Naive B cell (primary cell): ENCODE results near the gene CBX5. TPM values are rescaled to one million over a fixed set of nuclear protein-coding genes. Genes with fewer than 3 reads are reported as not detected.
A peak's percentile ranks its signal among the peaks of the same experiment; 100 is the strongest.

Source experiments
- ATAC-seq, 2 donors: fragments of 150-1000 bp; cut with Tn5 transposase; 2 replicates each; pipeline ENCODE4 v1.10.0; 2021; ENCODE audit warnings: low read depth in 2 of 2, mild to moderate bottlenecking in 2 of 2, moderate library complexity in 2 of 2
- DNase-seq: peaks from one replicate; pipeline ENCODE4 v3.0.0; 2022
- H3K27ac Mint-ChIP-seq, 6 donors: one replicate each; pipeline ENCODE4 v1.8.0; 2020 to 2022; ENCODE audit warnings: mild to moderate bottlenecking in 6 of 6, mixed read lengths in 6 of 6, moderate library complexity in 5 of 6, inconsistent platforms in 2 of 6
- H3K27me3 Mint-ChIP-seq, 3 donors: one replicate each; pipeline ENCODE4 v1.8.0; 2021 to 2022; ENCODE audit warnings: mixed read lengths in 3 of 3, mild to moderate bottlenecking in 1 of 3
- H3K36me3 Mint-ChIP-seq, 2 donors: one replicate each; pipeline ENCODE4 v1.8.0; 2020 to 2022; ENCODE audit warnings: mixed read lengths in 2 of 2, inconsistent platforms in 1 of 2, mild to moderate bottlenecking in 1 of 2
- H3K4me1 Mint-ChIP-seq, 3 donors: one replicate each; pipeline ENCODE4 v1.8.0; 2020 to 2022; ENCODE audit warnings: mixed read lengths in 3 of 3, inconsistent platforms in 1 of 3, mild to moderate bottlenecking in 1 of 3, moderate library complexity in 1 of 3
- H3K4me3 Mint-ChIP-seq, 8 donors: one replicate each; pipeline ENCODE4 v1.8.0; 2020 to 2022; ENCODE audit warnings: mild to moderate bottlenecking in 8 of 8, mixed read lengths in 8 of 8, moderate library complexity in 8 of 8, inconsistent platforms in 2 of 8
- H3K9me3 Mint-ChIP-seq, 7 donors: one replicate each; pipeline ENCODE4 v1.8.0; 2020 to 2022; ENCODE audit warnings: mixed read lengths in 7 of 7, mild to moderate bottlenecking in 5 of 7, inconsistent platforms in 2 of 7, moderate library complexity in 1 of 7
- polyA plus RNA-seq, 6 donors: library from polyadenylated mRNA; unstranded; fragments of 300-500 nt; fragmentation: Illumina TruSeq; gene quantifications; one replicate each; pipeline ENCODE4 v1.2.3, GENCODE V29; 2021; ENCODE audit warnings: low read depth in 6 of 6

CBX5 gene
- polyA plus RNA-seq, 6 donors from 2014 or later = 12.3 to 31.8 (median 24.1) TPM

- ATAC-seq (no peak), DNase-seq (no peak)
- Mint-ChIP-seq H3K4me1 (peaks cover 12 to 28% (median 22%) of the 10 kb centered on the region in 3 donors), H3K27me3 (peaks cover 0 to 13% (median 0%) of the 10 kb centered on the region in 3 donors), H3K9me3 (no peaks in the 10 kb centered on the region), H3K27ac (no peak overlapping the region), H3K36me3 (no peaks in the 10 kb centered on the region), H3K4me3 (no peak overlapping the region)
Measured at GRCh38 chr12:54221402-54221984, 58.4 kb downstream of the CBX5 start.

- Mint-ChIP-seq H3K36me3 (no peaks in the 10 kb centered on the region), H3K9me3 (no peaks in the 10 kb centered on the region), H3K27ac (no peak overlapping the region), H3K4me3 (no peak overlapping the region), H3K27me3 (peaks cover 0 to 13% (median 0%) of the 10 kb centered on the region in 3 donors), H3K4me1 (peaks cover 17 to 37% (median 29%) of the 10 kb centered on the region in 3 donors)
- ATAC-seq = no peak
- DNase-seq = no peak
Measured at GRCh38 chr12:54220567-54220966, 59.4 kb downstream of the CBX5 start.

- H3K9me3 Mint-ChIP-seq = no peaks in the 10 kb centered on the region
- H3K27me3 Mint-ChIP-seq = peaks cover 0 to 13% (median 0%) of the 10 kb centered on the region in 3 donors
- peaks cover 20 to 42% (median 30%) of the 10 kb centered on the region in 3 donors for H3K4me1 Mint-ChIP-seq
- ATAC-seq (peak; percentile 34 to 41), DNase-seq (peak; percentile 60)
- H3K27ac Mint-ChIP-seq = no peak overlapping the region
- H3K36me3 Mint-ChIP-seq = no peaks in the 10 kb centered on the region
- no peak overlapping the region for H3K4me3 Mint-ChIP-seq
Measured at GRCh38 chr12:54220092-54220557, 59.8 kb downstream of the CBX5 start.

GRCh38 chr12:54217774-54218241, 62.1 kb downstream of the CBX5 start:
- no peaks in the 10 kb centered on the region for H3K36me3 Mint-ChIP-seq
- H3K4me1 Mint-ChIP-seq = peaks cover 24 to 49% (median 33%) of the 10 kb centered on the region in 3 donors
- peaks cover 0 to 17% (median 0%) of the 10 kb centered on the region in 3 donors for H3K27me3 Mint-ChIP-seq
- DNase-seq (peak; percentile 25), ATAC-seq (peak; percentile 23 to 38)
- peak overlapping the region in 3 of 6 donors; percentile 28 to 76 (median 59) for H3K27ac Mint-ChIP-seq
- H3K4me3 Mint-ChIP-seq = peak overlapping the region in 7 of 8 donors; percentile 67 to 91 (median 88)
- H3K9me3 Mint-ChIP-seq = no peaks in the 10 kb centered on the region

- peak; percentile 72 to 75 for ATAC-seq
- DNase-seq = peak; percentile 81
- Mint-ChIP-seq H3K27ac (peak overlapping the region in 4 of 6 donors; percentile 76 to 96 (median 91)), H3K27me3 (peaks cover under 1 to 24% (median 6%) of the 10 kb centered on the region in 3 donors), H3K4me1 (peaks cover 24 to 49% (median 33%) of the 10 kb centered on the region in 3 donors), H3K9me3 (no peaks in the 10 kb centered on the region), H3K4me3 (peak overlapping the region; percentile 67 to 91 (median 88)), H3K36me3 (no peaks in the 10 kb centered on the region)
Measured at GRCh38 chr12:54216797-54217661, 62.9 kb downstream of the CBX5 start.

- Mint-ChIP-seq H3K4me1 (peaks cover 24 to 49% (median 33%) of the 10 kb centered on the region in 3 donors), H3K9me3 (no peaks in the 10 kb centered on the region), H3K36me3 (no peaks in the 10 kb centered on the region), H3K4me3 (peak overlapping the region; percentile 67 to 91 (median 88)), H3K27ac (peak overlapping the region in 5 of 6 donors; percentile 65 to 96 (median 90)), H3K27me3 (peaks cover 6 to 30% (median 15%) of the 10 kb centered on the region in 3 donors)
- DNase-seq (peak; percentile 36), ATAC-seq (peak in 1 of 2 donors; percentile 7)
Measured at GRCh38 chr12:54215989-54216796, 63.7 kb downstream of the CBX5 start.

- H3K36me3 Mint-ChIP-seq = no peaks in the 10 kb centered on the region
- peaks cover 6 to 43% (median 27%) of the 10 kb centered on the region in 3 donors for H3K27me3 Mint-ChIP-seq
- ATAC-seq (peak; percentile 74 to 78), DNase-seq (peak; percentile 90)
- H3K4me1 Mint-ChIP-seq = peaks cover 24 to 46% (median 33%) of the 10 kb centered on the region in 3 donors
- H3K9me3 Mint-ChIP-seq = no peaks in the 10 kb centered on the region
- peak overlapping the region; percentile 67 to 91 (median 88) for H3K4me3 Mint-ChIP-seq
- peak overlapping the region in 2 of 6 donors; percentile 11 to 42 for H3K27ac Mint-ChIP-seq
Measured at GRCh38 chr12:54214553-54215406, 65.1 kb downstream of the CBX5 start.

GRCh38 chr12:54213079-54213478, 66.8 kb downstream of the CBX5 start:
- Mint-ChIP-seq H3K36me3 (no peaks in the 10 kb centered on the region), H3K4me3 (no peak overlapping the region), H3K27me3 (peaks cover 11 to 46% (median 38%) of the 10 kb centered on the region in 3 donors), H3K4me1 (peaks cover 24 to 35% (median 26%) of the 10 kb centered on the region in 3 donors), H3K27ac (no peak overlapping the region), H3K9me3 (no peaks in the 10 kb centered on the region)
- no peak for ATAC-seq
- DNase-seq = no peak

GRCh38 chr12:54211920-54212319, 68.0 kb downstream of the CBX5 start:
- DNase-seq (no peak), ATAC-seq (no peak)
- no peak overlapping the region for H3K27ac Mint-ChIP-seq

GRCh38 chr12:54210400-54210790, 69.5 kb downstream of the CBX5 start:
- DNase-seq (no peak), ATAC-seq (no peak)
- Mint-ChIP-seq H3K4me3 (no peak overlapping the region), H3K9me3 (no peaks in the 10 kb centered on the region), H3K4me1 (peaks cover 8 to 13% (median 12%) of the 10 kb centered on the region in 3 donors), H3K27ac (no peak overlapping the region), H3K27me3 (peaks cover 30 to 65% (median 60%) of the 10 kb centered on the region in 3 donors), H3K36me3 (no peaks in the 10 kb centered on the region)

More at GRCh38 chr12:54211920-54212319, 68.0 kb downstream of the CBX5 start:
- Mint-ChIP-seq H3K9me3 (no peaks in the 10 kb centered on the region), H3K4me1 (peaks cover 20 to 27% (median 23%) of the 10 kb centered on the region in 3 donors), H3K4me3 (no peak overlapping the region), H3K27me3 (peaks cover 19 to 50% (median 45%) of the 10 kb centered on the region in 3 donors), H3K36me3 (no peaks in the 10 kb centered on the region)

GRCh38 chr12:54208591-54208990, 71.3 kb downstream of the CBX5 start:
- Mint-ChIP-seq H3K27me3 (peaks cover 38 to 82% (median 78%) of the 10 kb centered on the region in 3 donors), H3K36me3 (no peaks in the 10 kb centered on the region), H3K9me3 (no peaks in the 10 kb centered on the region), H3K27ac (no peak overlapping the region), H3K4me3 (no peak overlapping the region), H3K4me1 (peaks cover 3 to 7% (median 5%) of the 10 kb centered on the region in 3 donors)
- no peak for DNase-seq
- ATAC-seq = no peak
